Measurements from ENCODE around the gene PPP2R2B.

DNA sequence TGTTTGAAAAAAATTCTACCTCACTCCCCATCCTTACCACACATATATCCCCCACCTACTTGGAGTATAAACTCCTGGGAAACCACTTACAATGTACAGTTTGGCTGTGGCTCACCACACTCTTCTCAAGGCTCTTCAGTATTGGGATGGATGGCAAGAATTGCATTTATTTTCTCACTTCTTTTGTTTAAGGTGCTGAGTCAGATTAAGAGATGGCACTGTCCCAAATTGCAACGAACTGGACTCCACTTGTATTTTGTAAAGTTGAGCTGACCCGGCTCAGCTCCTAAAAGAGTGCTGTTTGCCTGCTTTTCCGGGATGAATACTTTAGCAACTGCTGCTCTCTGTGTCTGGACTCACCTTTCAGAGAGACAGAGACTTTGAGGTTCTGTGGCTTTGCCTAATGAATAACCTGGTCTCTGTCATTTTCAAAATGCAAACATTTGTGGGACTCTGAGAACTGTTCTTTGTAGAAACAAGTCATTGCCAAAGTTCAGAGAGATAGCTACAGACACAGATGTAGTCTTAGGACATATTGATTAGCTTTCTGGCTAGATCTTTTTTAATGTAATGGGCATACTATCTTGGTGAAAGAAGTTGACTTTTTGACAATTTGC lies 42.2 kb downstream of the PPP2R2B start:
- TF ChIP-seq CTCF (IDR thresholded peaks at IDR 0.05) = no peak
- TF ChIP-seq POLR2A (IDR thresholded peaks at IDR 0.05) = no peak

Measured in testis (tissue), 2 donors.